Measurements from ENCODE around the gene MCM3.

The MCM3 gene

GRCh38 chr6:52301326-52301725, 16.8 kb upstream of the MCM3 start:
- DNase-seq, result no peak

- no peak for DNase-seq
These were observed 16.0 kb upstream of the MCM3 start for GRCh38 chr6:52300489-52300931.

- no peak for DNase-seq
These were observed 15.1 kb upstream of the MCM3 start for GRCh38 chr6:52299653-52300052.

GRCh38 chr6:52297433-52297832, 12.9 kb upstream of the MCM3 start:
- DNase-seq, result no peak

- no peak for DNase-seq
These were observed 8.5 kb upstream of the MCM3 start for GRCh38 chr6:52293067-52293466.

DNA sequence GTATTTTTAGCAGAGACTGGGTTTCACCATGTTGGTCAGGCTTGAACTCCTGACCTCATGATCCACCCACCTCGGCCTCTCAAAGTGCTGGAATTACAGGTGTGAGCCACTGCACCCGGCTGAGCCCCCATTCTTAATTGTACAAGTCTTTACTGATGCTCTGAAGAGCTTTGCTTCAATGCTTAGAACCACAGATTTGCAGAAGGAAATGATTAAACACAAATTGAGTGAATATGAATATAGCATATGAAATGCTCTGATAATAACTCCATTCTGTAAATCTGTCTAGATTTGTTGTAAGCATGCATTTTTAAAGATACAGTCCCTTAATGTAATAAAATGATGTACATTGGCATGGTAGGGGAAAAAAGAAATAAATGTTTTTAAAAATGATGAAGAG, 4.3 kb upstream of the MCM3 start:
- no peak for DNase-seq

- no peak for DNase-seq
These were observed 3.7 kb upstream of the MCM3 start for GRCh38 chr6:52288216-52288615.

DNA sequence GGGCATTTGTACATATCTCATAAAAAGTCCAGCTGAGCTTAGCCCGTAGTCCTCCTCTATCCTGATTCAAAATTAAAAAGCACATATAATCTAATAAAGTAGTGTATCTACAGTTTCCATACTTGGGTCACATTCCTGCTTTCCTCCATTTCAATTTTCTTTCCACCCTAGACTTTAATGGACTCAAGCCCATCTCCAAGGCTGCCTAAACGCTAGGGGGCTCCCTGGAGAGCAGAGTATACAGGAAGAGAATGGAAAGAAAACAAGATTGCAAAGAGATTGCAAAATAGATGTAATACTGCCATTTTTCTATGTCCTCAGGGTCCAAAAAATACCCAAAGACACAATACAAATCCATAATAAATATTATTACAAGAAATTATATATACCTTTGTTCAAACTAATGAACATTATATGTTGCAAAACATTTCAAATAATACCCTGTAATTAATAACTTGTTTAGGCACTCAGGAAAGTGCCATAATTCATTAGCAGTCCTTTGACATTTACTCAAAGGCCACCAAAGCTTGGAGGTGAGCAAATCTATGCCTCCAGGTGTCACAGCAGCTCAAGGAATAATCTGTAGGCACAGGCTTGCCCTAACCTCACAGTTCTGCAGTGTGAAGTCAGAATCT, 2.4 kb upstream of the MCM3 start:
- no peak for DNase-seq

DNA sequence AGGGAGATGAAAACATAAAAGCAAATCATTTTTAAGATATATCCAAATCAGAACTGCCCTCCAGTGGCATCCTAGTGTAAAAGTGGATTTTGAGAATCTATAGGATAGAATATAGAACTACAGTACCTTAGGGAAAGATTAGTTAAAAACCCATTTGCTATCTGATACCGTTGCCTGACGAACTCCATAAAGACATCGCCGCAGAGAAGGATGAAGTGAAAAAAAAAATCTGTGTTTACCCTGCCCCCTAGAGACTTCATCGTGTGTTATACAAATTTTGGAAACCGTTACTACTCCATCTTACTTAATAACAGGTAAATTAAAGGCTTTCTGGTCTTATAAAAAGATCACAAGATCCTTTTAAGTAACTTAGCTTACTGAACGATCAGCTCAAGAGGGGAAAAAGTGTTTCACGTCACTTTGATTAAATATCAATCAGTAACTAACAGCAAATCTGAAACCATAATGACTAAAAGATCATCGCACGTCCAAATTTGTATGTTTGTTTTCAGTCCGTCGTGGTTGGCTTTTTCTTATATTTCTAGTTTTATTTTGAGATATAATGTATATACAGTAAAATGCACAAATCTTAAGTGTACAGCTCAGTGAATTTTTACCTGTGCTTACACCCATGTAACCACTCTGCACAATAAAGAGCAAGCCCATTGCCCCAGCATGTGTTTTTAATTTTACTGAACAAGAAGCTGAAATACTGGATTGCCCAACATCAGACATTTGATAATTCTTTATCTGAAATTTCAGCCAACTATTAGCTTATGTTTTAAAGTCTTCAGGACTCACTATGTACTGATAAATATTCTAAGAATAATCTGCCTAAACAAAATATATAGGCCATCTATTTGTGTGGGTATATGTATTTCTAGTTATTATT, 881 bp upstream of the MCM3 start:
- no peak for DNase-seq

DNA sequence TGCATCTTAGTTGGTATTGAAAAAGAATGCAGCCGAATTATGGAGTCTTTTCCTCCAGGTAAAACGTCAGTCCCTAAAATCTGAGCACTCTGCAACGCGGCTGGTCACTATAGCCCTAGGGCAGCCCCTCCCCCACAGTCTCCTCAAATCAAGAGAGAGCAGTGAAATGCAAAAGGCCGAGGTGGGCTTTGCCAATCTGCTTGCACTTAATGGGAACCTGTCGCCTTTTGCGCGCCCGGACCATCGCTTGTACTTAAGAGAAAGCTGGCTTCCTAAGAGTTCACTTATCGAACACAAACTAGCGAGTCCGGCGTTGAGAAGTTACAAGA, 447 bp downstream of the MCM3 start:
- DNase-seq, result no peak

- no peak for DNase-seq
These were observed 1.4 kb downstream of the MCM3 start for GRCh38 chr6:52283111-52283510.

DNA sequence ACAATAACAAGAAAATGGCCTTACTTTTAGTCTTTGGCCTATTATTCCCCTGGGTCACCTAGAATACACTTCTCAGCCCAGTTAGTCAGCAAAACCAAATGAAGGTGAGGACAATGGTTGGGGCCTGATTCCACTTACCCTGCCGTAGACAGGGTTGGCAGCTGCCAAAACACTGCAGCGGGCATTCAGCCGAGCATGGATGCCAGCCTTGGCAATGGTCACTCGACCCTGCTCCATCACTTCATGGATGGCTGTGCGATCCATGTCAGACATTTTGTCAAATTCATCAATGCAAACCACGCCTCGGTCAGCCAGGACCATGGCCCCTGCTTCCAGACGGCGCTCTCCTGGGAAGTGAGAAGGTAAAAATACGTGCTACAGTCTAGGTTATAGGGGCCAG, 8.4 kb downstream of the MCM3 start:
- DNase-seq, result no peak

DNA sequence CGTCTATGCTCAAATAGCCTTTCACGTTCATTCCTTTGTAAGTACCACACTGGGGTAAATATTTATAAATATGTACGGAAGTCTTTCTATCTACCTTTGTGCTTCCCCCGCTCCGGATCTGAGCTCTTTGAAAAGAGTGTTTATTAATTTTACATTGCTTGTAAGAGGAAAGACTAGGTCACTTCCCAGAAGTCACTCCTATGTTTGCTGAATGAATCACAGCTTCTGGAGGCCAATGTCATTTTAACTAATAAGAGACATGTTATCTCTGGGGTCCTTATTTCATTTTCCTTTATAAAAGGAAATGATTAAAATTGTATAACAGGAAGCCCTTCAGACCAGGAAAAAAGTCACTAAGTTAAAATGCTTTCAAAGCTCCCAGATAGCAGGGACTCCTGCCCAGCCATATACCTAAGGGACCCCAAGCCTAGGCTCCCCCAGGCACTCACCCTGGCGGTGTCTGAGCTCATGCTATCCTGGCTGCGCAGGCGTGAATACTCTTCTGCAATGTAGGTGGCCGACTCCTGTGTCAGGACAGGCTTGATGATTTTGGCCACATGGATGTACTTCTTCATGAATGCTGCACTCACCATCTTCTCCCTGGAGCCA, 12.6 kb downstream of the MCM3 start:
- DNase-seq, result no peak

DNA sequence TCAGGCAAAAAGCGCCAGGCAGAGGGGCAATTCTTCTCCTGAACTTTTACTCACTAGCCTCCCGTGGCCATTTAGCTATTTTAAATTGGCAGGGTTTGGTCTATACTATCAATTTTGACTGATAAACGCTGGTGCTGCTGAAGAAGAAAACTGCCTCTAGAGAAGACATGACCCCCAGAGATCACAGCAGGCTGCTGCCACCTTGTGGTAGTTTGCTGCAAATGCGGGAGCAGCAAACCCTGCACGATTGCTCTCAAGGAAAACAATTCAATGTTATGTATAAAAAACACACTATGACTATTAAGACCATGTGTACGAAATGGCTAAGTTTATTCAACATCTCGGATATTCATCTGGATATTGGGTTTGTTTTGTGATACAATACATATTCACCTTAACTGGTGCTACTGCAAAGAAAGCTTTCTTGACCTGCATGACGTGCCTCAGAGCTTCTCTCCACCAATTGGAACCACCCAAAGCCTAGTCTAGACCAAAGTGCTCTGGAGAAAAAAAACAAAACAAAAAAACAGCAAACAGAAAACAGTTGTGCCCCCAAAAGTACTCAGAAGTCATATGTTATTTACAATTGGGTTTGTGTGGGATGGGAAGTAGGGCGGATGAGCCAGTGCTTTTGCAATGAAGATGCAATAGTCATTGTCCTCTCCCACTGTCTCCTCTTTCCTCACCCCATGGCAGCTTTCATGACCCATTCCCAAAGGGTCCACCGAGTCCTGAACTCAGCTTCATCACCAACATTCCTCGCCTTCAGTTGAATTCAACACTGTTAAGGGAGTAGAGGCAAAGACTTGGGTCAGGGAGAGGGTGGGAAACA, 20.6 kb downstream of the MCM3 start:
- DNase-seq, result peak; percentile 23

- no peak for DNase-seq
These were observed 21.8 kb downstream of the MCM3 start for GRCh38 chr6:52262620-52263344.

DNA sequence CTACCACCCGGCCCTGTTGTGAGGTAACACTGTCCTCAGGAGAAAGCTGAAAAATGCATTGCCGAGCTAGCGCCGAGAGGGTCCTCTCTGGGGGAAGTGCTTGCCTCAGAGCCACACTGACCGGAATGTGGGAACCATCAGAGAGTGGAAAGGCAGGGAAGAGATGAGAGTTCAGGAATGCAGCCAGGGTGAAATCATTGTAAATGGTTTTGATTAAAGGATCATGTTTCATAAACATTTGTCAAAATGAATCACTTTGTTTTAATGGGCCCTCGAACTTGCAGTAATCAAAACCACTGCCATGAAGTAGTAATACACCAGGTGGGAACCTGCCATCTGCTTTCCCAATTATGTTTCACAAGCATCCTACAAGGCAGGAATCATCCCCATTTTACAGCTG, 23.3 kb downstream of the MCM3 start:
- no peak for DNase-seq

DNA sequence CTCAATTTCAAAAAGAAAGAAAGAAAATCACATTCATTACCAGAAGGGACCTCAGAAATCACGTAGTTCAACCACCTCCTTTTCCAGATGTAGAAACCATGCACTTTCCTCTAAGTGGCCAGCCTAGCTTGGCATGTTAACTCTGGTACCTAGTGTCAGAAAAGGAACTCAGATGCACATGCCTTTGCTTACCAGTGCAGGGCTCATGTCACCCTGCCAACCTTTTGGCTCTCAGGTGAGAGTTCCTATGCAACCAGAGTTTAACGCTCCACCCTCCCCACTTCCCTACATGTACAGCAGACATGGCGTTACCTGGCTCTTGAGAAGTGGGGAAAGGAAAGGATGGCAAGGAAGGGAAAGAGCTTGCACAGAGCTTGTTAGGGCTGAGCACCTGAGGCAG, 23.9 kb downstream of the MCM3 start:
- no peak for DNase-seq

DNA sequence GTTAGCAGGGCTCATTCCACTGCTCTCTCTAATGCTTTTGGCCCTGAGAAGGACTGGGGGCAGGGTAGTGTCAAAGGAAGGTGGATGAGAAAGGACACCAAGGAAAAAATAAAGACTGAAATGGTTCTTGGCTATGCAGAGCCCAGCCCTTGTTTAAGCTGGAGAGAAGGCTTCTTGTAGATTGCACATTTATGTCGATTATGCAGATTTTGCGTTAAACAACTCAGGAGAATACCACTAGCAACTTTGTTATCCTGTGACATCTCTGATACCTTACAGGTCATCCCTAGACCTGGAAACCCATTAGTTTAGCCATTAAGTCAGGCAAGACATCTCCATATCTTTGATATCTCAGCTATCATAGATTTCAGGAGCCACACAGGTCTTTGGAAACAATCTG, 29.1 kb downstream of the MCM3 start:
- DNase-seq, result no peak

DNA sequence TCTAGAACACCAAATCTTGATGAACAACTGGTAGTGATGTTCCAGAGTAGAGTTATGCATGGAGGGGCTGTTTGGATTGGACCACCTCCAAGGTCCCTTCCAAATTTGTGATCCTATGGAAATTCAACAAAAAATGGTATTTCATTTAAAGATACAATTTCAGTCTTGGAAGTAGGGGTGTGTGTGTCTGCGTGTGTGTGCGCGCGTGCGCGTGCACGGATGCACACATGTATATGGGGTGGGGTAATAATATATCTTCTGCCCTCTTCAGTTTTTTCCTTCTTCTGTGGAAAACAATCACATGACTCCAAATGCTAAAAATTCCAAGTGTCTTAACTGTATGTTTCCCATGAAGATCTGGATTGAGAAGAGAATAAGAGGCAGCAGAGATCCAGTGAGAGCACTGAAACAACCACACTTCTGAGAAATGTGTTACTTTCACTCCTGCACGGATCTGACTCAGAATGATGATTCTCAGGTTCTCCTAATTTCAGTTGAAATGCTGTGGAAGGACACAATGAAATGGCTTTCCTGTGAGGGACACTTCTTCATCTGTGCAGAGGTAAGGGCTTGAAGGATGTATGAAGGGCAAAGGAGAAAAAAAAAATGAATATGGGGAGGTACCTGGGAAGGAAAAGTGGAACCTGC, 29.7 kb downstream of the MCM3 start:
- no peak for DNase-seq

DNA sequence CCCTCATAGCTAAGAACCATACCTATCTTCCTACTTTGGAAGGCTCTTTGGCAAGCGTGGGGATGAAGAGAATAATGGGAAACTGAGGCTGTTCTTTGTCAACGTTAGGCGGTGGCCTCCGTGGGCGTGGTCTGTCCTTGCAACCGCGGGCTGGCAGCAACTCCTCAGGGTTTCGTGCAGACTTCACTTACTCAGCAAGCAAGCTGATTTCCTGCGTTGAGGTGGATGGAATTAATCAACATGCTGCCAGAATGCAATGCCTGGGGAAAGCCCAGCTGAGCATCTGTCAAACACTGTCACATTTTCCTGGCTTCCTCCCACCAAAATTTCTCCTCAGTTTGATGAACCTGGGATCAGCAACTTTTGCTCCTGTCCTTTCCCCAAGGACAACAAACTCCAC, 31.0 kb downstream of the MCM3 start:
- no peak for DNase-seq

DNA sequence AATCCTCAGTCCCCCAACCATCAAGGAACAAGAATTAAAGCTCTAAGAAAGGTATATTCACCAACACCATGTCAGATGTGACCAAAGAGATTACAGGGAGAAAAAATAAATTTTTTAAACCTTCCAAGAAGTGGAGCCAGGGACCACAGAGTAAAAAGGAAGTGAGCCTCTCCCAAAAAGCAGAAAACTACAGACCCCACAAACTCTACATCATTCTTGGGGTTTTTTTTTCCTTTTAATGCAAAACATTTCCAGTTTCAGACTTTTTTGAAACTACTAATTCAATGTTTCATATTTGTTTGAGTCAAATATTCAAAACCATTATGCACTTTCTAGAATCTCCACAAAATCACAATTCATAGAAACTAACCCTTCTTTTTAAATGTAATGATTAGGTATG, 33.4 kb downstream of the MCM3 start:
- no peak for DNase-seq

- DNase-seq, result no peak
These were observed 35.5 kb downstream of the MCM3 start for GRCh38 chr6:52249078-52249477.
